HG02759 (cell line): ENCODE measurements around the gene ZKSCAN4.

Experiments used
- ATAC-seq: cut with Tn5 transposase; IDR thresholded peaks from one replicate; pipeline ENCODE4 v1.9.1; 2021; ENCODE audit warnings: mild to moderate bottlenecking, moderate library complexity; ENCODE audit not compliant: unreplicated experiment

The ZKSCAN4 gene

DNA sequence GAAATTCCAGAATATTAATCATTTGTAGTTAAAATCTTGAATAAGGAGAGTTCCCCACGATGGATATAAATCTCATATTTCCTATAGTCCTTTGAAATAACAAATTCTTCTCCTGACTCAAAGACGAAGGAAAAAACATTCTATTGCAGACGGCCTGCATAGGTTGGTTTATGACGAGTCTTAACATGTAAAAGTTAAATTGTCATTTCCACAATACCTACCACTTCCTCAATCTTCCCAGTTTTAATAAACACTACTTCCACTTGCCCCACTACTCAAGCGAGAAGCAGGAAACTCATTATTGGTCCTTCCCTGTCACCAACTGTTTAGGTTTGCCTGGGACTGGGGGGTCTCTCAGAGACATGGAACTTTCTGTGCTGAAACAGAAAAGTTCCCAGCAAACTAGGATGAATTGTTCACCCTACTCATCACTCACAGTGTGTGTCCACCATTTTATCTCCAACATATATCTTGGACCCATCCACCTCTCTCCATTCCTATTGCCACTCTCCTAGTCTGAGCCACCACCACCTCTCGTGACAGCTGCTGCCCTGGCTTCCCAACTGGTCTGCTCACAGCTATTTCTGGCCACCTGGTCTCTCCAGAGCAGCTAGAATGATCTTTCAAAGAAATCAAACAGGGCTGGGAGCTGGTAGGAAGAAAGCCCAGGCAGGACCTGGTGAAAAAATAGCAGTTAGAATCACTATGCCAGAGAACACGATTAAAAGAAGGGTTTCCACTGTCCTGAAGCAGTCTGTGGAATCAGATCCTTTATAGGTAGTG is 42.1 kb downstream of the ZKSCAN4 start:
- ATAC-seq = no peak

DNA sequence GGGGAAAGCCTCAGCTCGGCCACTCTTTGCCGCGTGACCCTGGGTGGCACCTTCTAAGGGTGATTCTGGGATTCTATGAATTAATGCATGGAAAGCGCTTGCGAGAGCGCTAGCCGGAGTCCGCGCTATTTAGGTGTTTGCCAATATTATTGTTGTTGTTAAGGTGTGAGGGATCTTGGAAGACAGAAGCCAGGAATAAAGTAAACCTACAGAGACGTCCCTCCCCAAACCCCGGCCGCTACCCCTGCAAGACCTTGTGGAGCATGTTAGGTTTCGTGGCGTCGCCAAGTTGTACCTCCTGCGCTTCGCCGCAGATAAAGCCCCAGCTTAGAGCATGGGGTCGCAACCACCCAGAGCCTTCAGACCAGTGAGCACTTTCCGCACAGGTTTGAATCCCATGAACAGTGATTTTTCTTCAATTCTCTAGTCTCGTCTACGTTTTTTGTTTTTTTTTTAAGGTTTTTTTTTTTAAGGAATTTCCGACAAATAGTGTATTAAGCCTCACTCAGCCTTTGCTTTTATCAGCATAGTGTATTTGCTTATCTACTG is 43.9 kb downstream of the ZKSCAN4 start:
- no peak for ATAC-seq

DNA sequence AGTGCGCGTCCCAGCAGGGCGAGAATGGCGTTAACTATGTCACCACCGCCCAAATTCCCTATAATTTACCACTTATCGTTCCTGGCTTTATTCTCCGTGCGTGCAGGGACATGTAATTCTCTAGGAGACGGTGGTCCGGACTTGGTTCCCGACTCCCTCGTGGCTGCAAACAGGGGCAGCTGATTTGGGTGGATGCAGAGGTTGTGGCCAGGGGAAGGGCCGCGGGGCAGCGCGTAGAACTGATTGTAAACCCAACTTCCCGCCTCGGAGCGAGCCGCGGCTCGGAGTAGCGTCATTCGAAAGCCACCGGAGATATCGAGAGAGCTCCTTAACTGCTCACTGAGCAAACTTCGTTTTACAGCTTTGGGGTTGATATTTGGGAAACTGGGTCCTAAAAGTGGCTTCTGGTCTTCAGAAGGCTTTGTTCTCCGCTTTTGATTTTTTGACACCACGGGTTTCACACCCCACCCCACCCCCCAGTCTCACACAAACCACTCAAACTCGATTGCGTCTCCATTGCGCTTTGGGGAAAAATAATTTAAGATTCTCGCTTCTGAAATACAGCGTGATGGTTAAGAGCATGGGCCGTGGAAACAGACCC is 44.5 kb downstream of the ZKSCAN4 start:
- ATAC-seq = no peak

DNA sequence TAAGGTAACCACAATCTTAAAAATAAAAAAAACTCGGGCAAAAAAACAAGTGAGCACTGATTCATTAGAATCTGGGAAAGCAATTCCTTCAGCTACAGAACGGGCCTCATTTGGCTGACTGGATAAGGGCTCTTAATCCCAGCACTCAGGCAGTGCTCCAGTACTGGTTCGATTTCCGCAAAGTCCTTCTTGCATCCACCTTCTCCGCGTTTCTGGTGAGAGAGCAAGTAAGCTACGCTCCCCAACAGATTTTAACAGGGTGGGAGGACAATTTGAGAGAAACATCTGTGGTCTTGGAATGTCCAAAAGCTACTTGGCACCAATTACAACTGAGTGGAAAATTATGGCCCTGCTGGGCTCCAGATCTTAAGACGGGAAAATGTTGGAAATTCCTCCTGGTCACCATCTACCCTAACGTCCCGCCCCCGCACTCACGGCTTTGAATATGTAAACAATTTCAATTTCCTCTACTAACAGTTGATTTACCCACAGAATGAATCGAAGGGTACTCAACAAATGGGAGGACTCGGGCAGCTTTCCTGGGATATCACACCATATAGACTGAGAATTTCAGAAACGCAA is 45.0 kb downstream of the ZKSCAN4 start:
- ATAC-seq = no peak

DNA sequence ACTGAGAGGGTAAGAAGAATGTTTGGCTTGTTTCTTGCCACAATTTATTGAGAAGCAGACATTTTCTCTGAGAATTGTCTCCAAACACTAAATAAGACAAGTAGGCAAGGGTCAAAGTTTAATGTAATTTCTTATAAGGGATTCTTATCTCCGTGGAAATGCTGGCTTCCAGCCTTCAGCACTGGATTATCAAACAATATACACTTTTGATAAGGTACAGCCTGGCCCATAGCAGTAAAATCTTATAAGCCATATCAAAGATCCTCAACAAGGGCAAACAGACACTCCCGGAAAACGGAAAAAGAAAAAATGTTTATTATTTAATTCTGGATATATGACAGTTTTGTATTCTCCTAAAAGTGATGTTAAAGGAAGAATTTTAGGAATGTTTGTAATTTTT is 45.5 kb downstream of the ZKSCAN4 start:
- no peak for ATAC-seq

DNA sequence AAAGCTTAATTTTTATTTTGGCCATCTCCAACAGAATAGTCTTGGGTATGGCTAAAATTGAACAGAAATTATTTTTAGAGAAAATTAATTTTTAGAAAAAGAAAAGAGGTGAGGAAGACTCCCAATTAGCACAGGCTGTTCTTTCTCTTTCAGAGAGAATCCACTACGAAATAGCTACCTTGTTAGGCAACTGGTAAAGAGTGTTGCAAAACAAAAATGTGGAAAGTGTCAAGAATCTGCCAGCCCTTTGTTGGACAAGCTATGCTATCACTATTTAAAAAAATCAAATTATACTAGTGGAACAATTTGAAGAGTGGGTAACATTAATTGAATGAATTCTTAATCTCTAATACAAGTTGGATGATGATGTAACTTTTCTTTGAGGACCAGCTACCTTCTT is 46.2 kb downstream of the ZKSCAN4 start:
- no peak for ATAC-seq

DNA sequence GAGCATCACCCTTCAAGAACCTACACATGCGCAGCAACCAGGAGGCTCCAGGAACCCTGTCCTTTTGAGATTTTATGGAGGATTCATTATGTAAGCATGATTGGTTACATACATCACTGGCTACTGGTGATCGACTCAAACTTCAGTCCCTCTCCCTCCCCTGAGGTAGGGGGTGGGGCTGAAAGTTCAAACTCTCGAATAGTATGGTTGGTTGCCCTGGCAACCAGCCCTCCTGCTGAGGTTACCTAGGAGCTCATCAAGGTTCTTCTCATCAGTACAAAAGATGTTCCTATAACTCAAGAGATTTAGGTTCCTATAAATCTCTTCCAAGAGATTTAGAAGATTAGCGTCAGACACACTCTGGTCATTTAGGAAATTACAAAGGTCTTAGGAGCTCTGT is 48.9 kb downstream of the ZKSCAN4 start:
- ATAC-seq = no peak

DNA sequence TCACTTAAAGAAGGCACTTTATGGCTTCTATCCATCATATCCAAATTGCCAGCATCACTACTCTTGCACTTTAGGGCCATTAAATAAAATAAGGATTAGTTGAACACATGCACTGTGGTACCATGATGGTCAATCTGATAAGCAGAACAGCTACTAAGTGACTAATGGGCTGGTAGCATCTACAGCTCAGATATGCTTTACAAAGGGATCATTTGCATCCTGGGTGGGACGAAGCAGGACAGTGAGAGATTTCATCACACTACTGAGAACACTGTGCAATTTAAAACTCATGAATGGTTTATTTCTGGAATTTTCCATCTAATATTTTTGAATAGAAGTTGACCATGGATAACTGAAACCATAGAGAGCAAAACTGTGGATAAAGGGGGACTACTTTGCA is 52.0 kb downstream of the ZKSCAN4 start:
- no peak for ATAC-seq
